GM18909 (cell line): ENCODE data around the gene FMNL3.

Experiments
- ATAC-seq: cut with Tn5 transposase; IDR thresholded peaks from one replicate; pipeline ENCODE4 v1.9.1; 2021; ENCODE audit warnings: mild to moderate bottlenecking; ENCODE audit not compliant: unreplicated experiment, poor library complexity

FMNL3 gene

DNA sequence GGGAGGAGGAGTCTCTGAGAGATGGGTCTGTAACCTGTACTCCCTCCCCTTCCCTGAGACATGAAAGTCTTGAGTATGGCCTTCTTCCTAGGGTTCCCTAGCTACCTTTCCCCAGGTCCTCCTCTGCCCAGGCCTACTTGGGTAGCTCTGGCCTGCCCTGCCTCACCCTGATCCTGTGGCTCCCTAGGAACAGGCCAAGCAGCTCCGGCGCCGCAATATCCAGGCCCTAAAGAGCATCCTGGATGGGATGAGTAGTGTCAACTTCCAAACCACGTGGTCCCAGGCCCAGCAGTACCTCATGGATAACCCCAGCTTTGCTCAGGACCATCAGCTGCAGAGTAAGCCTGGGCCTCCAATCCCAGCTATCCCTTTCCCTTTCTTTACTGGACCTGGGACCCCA is 71.5 kb downstream of the FMNL3 start:
- no peak for ATAC-seq

DNA sequence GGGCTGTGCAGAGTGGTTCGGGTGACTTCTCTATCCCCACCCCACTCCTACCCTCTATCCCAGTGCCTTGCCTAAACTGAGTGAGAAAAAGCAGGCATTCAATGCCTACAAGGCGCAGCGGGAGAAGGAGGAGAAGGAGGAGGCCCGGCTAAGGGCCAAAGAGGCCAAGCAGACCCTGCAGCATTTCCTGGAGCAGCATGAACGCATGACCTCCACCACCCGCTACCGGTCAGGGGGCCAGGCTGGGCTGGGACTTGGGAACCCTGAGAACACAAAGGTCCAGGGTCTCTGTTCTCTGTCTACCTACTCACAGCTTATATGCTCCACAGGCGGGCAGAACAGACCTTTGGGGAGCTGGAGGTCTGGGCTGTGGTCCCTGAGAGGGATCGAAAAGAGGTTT is 72.2 kb downstream of the FMNL3 start:
- no peak for ATAC-seq

DNA sequence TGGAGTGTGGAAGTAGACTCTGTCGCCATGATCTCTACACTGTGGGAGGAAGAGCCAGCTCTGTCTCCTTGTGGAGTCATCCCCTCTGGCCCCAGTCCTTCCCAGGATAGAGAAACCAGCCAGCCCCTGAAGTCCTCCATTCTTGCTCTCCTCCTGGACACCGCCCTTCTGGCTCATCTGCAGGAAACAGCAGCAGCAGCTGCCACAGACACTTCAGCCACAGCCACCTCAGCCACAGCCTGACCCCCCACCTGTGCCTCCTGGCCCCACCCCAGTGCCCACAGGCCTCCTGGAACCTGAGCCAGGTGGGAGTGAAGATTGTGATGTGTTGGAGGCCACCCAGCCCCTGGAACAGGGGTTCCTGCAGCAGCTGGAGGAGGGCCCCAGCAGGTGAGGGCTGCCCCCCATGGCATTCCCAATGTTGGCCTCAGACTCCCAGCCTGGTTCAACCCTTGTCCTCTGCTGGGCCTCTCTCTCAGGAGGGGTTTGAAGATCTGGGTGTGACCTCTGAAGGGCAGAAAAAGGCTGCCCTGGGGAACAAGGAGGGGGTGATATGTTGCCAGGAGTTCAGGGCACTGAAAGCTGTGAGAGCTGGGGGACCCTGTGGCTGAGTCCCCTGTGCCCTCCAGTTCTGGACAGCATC is 73.4 kb downstream of the FMNL3 start:
- no peak for ATAC-seq

- ATAC-seq: no peak
These were observed 74.1 kb downstream of the FMNL3 start for GRCh38 chr12:49632986-49633702.

GRCh38 chr12:49632401-49632800 is 74.8 kb downstream of the FMNL3 start:
- ATAC-seq: no peak

DNA sequence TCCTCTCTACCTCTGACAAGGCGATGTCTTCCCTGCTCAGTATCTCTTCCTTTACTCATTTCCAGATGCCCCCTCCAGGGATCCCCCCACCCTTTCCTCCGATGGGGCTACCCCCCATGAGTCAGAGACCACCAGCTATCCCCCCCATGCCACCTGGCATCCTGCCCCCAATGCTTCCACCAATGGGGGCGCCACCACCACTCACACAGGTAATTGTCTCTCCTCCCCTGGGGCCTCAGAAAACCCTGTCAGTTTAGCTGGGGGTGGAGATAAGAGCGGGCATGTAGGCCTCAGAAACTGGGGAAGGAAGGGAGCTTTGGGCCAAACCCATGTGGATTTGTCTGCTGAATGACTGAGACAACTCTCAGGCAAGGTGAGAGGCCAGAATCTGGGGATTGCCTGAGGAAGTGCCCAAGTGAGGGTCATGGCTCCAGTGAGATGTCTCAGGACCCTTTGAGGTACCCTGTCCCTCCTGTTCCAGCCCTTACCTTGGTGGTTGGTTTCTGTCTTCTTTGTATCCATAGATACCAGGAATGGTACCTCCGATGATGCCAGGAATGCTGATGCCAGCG is 75.8 kb downstream of the FMNL3 start:
- ATAC-seq: no peak

- ATAC-seq: no peak
These were observed 79.3 kb downstream of the FMNL3 start for GRCh38 chr12:49627752-49628360.

GRCh38 chr12:49626836-49627235 is 80.4 kb downstream of the FMNL3 start:
- no peak for ATAC-seq

DNA sequence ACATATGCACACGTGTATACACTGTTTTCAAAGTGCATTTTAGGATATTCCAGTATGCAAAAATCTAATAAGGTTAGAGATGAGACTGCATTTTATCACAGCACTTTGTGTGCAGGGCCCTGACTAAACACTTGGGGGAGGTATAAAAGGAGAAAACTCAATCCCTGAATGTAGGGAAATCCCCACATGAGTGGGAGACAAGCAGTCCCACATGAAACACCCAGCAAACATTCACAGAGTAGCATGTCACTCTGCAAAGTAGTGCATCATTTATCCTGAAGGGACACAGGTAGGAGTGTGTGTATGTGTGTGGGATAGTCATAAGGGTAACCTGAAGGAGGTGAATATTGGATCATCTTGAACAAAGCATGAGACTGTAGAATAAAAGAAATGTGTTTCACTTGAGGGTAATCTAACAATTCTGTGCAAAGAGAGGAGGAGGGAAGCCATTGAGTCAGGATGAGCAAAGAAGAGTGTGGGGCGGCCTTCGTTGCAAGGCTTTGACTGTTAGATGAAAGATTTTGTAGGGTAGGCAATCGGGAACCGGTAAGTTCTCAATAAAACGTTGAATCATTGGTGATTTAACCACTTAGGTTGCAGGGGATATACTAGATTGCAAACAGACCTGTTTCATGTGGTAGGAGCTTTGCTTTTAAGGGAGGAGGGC is 80.9 kb downstream of the FMNL3 start:
- no peak for ATAC-seq

GRCh38 chr12:49624921-49625577 is 82.2 kb downstream of the FMNL3 start:
- ATAC-seq: no peak

GRCh38 chr12:49623142-49623904 is 83.9 kb downstream of the FMNL3 start, which contains the start of gene PRPF40B:
PRPF40B (plus strand) TSS chr12:49623561; CDS start chr12:49623591, 30 bp downstream.
- ATAC-seq: peak; percentile 76

DNA sequence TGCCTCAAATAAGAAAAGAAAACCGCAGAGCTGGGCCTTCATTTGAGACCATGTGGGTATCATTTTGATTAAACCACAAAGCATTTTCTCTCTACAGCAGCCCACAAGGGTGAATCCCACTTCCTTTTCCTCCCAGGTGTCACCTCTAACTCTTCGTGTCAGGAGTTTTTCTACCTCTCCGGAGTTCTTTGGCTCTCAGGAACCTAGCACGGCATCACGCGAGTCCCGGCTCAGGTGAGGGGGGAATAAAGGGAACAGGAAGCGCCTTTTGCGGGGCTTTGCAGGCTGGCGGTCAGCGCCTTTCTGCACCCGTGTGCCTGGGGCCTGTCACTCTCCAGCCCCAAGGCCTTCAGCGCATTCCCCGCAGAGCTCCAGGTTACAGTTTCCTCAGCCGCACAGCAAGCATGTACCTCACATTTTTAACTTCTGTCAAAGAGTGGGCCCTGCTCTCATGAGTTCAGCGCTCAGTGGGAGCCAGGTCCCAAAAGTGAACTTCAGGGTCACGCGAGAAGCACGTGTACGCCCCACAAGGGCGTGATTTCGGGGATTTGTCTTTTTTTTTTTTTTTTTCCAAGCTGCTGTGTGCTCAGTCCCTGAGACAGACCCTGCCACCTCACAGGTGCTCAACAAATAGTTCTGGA is 84.6 kb downstream of the FMNL3 start:
- ATAC-seq: peak; percentile 26

DNA sequence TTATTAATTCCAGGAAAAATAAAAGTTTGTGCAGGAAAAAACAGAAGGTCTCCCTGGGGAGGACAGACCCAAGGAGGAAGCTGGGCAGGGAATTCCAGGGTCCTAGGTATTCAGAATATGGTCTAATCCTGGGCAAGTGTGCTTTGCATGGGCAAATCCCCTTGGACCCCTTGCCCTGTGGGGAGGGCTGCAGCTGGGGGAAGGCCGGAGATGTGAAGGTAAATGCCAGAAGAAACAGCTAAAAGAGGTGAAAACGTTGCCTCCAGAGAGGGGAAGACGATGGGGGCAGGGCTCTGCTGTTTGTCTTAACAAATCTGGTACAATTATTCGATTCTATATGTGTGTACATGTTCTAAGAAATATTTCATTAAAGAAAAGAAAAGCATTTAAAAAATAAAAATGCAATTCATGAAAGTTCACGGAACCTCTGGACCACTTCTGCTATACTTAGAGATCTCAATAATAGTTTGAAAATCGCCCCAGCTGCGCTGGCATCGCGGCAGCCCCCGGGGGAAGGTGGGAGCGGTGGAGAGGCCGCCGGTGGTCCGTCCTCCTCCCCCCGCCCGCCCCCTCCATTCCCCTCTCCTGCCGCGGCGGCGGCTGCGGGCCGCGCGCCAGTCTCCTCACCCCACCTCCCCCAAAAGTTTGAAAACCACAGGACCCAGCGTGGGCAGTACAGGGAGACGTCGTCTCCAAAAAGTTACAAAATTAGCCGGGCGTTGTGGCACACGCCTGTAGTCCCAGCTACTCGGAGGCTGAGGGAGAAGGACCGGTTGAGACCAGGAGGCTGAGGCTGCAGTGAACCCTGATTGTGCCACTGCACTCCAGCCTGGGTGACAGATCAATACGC is 85.3 kb downstream of the FMNL3 start:
- ATAC-seq: no peak

GRCh38 chr12:49619286-49619685 is 87.9 kb downstream of the FMNL3 start:
- ATAC-seq: no peak

- no peak for ATAC-seq
These were observed 88.6 kb downstream of the FMNL3 start for GRCh38 chr12:49618576-49618975.

DNA sequence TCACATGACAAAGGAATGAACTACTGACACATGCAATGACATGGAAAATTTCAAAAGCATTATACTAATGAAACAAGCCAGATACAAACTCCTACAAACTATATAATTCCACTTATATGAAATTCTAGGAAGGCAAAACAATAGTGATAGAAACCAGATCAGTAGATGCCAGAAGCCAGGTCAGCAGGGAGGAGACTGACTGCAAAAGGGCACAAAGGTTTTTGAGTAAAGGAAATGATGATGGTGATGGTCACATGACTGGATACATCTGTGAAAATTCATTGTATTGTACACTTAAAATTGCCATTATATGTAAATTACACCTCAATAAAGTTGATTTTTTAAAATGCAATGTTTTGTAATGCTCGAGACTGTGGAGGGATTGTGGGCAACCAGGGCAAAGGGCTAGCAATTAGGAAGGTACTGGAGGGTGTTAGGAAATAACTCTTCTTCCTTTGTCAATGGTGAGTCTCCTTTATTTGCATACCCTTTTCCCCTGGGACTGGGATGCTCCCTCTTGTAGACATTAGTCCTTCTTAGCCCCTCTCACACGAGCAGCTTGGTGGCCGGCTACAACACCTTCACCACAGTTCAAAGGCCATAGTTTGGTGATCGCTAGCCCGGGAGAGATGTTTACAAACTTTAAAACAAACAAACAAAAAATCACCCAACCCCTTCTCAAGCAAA is 90.5 kb downstream of the FMNL3 start:
- no peak for ATAC-seq

- ATAC-seq: no peak
These were observed 91.5 kb downstream of the FMNL3 start for GRCh38 chr12:49615725-49616124.

GRCh38 chr12:49612210-49612609 is 95.0 kb downstream of the FMNL3 start:
- ATAC-seq: no peak
